ENCODE data around the gene CTU2. TPM values are rescaled to one million over a fixed set of nuclear protein-coding genes. Genes with fewer than 3 reads are reported as not detected.

CTU2 gene
- total and polyA plus RNA-seq, 2 donors (not counting 1 experiment from before 2014, with no cell fraction given), result 18.4 to 23.7 TPM

DNA sequence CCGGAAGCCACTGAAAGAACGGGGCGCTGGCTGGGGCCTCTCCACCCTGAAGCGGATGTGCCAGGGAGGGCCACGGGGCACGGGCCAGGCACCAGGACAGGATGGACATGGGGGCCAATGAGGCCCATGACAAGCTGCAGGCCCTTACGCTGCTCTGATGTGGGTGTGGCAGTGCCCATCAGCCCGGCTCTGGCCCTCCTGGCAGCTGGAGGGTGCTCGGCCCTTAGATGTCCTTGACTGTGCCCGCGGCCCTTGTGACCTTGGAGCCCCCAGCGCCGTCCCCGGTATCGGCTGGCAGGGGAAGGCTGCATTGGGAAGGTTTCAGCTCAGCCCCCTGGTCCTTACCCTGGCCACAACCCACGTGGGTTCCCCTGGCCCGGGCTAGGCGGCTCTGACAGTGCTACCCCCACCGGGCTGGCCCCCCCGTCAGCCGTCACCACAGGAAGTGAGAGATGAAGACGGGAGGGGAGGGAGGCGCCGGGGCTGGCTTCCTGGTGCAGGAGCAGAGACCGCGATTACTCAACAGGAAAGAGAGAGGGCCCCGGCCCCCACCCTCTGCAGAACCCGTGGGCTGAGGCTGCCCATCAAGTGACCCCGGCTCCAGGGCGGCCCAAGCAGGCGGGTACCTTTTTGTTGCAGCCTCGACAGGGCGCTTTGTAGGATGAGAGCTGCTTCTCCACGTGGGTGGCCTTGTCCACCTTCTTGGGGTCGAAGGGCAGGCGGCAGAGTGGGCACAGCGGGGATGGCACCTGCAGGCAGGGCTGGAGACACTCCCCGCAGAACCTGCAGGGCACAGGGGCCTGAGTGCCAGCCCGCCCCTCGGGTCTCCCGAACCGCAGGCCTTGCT is 5.4 kb upstream of the CTU2 start:
- CTCF ChIA-PET, result interaction anchor here (1.0 to 2.1 kb wide), 6 partner anchors 10 to 36 kb away, joined by 3 to 13 read pairs (median 5); no protein-coding TSS in a partner anchor
- DNase-seq, result peak; percentile 91
- Mint-ChIP-seq H3K27me3 (no peaks in the 10 kb centered on the region), H3K9me3 (ENCODE audit: insufficient read depth) (no peaks in the 10 kb centered on the region), H3K4me3 (peak overlapping the region; percentile 84), H3K27ac (peak overlapping the region; percentile 96), H3K4me1 (peaks cover 70% of the 10 kb centered on the region)
- peak overlapping the region; percentile 84 to 91 for H3K27ac ChIP-seq (ENCODE audit: low read length in 2 of 2)
- peak overlapping the region; percentile 98 for H3K4me2 ChIP-seq (replicated peaks; ENCODE audit: low read depth, low read length, poor library complexity, severe bottlenecking)
- H3K79me2 ChIP-seq (ENCODE audit: control insufficient read depth, insufficient read depth, low read length), result peaks cover 63% of the 10 kb centered on the region
- H3K9me3 ChIP-seq (ENCODE audit: control extremely low read depth in 1 of 3, control insufficient read depth in 2 of 3, insufficient read depth in 1 of 3, low read length in 2 of 3), result no peaks in the 10 kb centered on the region
- peaks cover 21% of the 10 kb centered on the region for H4K20me1 ChIP-seq (ENCODE audit: control insufficient read depth, insufficient read depth, low read length, poor library complexity, severe bottlenecking)
- WGBS (ENCODE audit: insufficient coverage), result 2% methylated on average over 41 of the region's 42 CpGs
- no peaks in the 10 kb centered on the region for H3K27me3 ChIP-seq (replicated peaks in 1 of 4; ENCODE audit: control extremely low read depth in 1 of 4, control insufficient read depth in 3 of 4, insufficient read depth in 4 of 4, low read length in 3 of 4)
- H3K4me1 ChIP-seq (ENCODE audit: control insufficient read depth in 2 of 2, insufficient read depth in 2 of 2, low read length in 2 of 2), result peaks cover 61 to 83% of the 10 kb centered on the region in 2 donors
- H3K9ac ChIP-seq (ENCODE audit: low read length), result peak overlapping the region; percentile 60
- TF ChIP-seq, protein P1, sequence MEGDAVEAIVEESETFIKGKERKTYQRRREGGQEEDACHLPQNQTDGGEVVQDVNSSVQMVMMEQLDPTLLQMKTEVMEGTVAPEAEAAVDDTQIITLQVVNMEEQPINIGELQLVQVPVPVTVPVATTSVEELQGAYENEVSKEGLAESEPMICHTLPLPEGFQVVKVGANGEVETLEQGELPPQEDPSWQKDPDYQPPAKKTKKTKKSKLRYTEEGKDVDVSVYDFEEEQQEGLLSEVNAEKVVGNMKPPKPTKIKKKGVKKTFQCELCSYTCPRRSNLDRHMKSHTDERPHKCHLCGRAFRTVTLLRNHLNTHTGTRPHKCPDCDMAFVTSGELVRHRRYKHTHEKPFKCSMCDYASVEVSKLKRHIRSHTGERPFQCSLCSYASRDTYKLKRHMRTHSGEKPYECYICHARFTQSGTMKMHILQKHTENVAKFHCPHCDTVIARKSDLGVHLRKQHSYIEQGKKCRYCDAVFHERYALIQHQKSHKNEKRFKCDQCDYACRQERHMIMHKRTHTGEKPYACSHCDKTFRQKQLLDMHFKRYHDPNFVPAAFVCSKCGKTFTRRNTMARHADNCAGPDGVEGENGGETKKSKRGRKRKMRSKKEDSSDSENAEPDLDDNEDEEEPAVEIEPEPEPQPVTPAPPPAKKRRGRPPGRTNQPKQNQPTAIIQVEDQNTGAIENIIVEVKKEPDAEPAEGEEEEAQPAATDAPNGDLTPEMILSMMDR (IDR thresholded peaks at IDR 0.05), result no peak
- TF ChIP-seq EZH2 (IDR thresholded peaks at IDR 0.05; ENCODE audit: borderline replicate concordance, insufficient read depth, low read depth, low read length, poor library complexity, severe bottlenecking), result no peak
- intact Hi-C loops (cut with micrococcal nuclease), result loop anchor here (1.0 to 2.0 kb wide), 5 partner anchors 15 to 66 kb away; partner anchors contain the start of genes CYBA, MVD and SNAI3
- H2AFZ ChIP-seq (ENCODE audit: insufficient read depth, low read depth, low read length, poor library complexity, severe bottlenecking), result peak overlapping the region; percentile 44
- peak; percentile 79 for ATAC-seq (ENCODE audit: low read depth)
- H3K36me3 ChIP-seq (replicated peaks in 1 of 2; ENCODE audit: control extremely low read depth in 1 of 2, control insufficient read depth in 1 of 2, extremely low read depth in 1 of 2, insufficient read depth in 2 of 2, low read length in 1 of 2), result peaks cover 0 to 43% of the 10 kb centered on the region in 2 experiments
- POLR2A ChIA-PET, result interaction anchor here (0.6 to 2.6 kb wide), 11 partner anchors 9 to 131 kb away, joined by 3 to 14 read pairs (median 4); partner anchors contain the start of genes IL17C, SNAI3 and ZC3H18
- peak overlapping the region; percentile 32 to 69 (median 54) for H3K4me3 ChIP-seq (ENCODE audit: control extremely low read depth in 1 of 5, extremely low read depth in 1 of 5, insufficient read depth in 1 of 5, low read depth in 2 of 5, low read length in 4 of 5)
